Thyroid gland (tissue), 4 donors: ENCODE data around the gene SMARCC2.

Experiments used
- POLR2A ChIP-seq, 2 donors: fragments of 450-650 bp; IDR thresholded peaks; one replicate each; pipeline ENCODE4 v1.6.1; 2017; ENCODE audit warnings: antibody characterized with exemption in 2 of 2, mild to moderate bottlenecking in 2 of 2, moderate library complexity in 1 of 2
- TF ChIP-seq, protein P1 (sequence below), 6 experiments: fragments of 200-600 bp in 3 of 6; fragments of 450-650 bp in 3 of 6; sonication (generic) in 3 of 6; IDR thresholded peaks; one replicate each; pipeline ENCODE4 v1.5.1; 2016 to 2019; ENCODE audit warnings: antibody characterized with exemption in 6 of 6, mild to moderate bottlenecking in 2 of 6, inconsistent platforms in 1 of 6, moderate library complexity in 1 of 6

DNA sequence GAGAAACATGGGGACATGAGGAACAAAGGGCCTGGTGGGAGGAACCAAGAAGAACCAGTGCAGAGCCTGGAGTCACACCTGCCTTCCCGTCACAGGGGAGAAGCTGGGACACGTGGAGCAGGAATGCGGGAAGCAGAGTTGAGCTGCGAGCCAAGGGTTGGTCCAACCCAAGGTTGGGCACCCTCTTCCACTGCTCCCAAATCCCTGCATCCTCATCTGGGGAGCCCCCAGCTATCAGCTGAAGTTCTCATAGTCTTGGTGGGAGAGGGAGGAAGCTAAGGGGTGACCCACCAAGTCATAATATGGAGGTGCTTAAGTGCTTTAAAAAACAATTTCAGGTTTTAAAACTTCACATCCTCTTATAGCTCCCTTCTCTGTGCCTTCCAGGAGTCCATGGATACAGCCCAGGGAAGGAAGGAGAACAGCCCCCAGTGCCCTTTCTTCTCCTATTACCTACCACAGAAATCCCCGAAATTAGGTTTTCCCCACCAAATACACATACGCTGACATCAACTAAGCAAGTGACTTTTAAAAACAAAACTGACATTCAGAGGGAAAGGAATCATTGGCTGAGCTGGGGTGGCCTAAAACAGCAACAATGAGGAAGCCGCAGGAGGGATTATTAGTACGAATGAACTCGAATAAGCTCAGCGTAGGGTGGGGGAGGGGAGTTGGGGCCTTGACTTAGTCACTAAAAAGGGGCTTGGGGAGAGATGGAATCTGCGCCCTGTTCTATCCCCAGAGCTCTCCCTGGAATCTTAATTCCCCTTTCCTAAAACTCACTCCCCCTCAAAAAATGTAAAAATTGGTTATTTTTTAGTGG, 26.6 kb downstream of the SMARCC2 start:
- TF ChIP-seq, protein P1, sequence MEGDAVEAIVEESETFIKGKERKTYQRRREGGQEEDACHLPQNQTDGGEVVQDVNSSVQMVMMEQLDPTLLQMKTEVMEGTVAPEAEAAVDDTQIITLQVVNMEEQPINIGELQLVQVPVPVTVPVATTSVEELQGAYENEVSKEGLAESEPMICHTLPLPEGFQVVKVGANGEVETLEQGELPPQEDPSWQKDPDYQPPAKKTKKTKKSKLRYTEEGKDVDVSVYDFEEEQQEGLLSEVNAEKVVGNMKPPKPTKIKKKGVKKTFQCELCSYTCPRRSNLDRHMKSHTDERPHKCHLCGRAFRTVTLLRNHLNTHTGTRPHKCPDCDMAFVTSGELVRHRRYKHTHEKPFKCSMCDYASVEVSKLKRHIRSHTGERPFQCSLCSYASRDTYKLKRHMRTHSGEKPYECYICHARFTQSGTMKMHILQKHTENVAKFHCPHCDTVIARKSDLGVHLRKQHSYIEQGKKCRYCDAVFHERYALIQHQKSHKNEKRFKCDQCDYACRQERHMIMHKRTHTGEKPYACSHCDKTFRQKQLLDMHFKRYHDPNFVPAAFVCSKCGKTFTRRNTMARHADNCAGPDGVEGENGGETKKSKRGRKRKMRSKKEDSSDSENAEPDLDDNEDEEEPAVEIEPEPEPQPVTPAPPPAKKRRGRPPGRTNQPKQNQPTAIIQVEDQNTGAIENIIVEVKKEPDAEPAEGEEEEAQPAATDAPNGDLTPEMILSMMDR (IDR thresholded peaks at IDR 0.05): no peak
- TF ChIP-seq POLR2A (IDR thresholded peaks at IDR 0.05): no peak
